Midbrain (tissue), 1 donor: ENCODE measurements around the gene PRDM13.
"Not testable (repeated sequence)": the region's sequence is repeated elsewhere in the genome, so short reads cannot be mapped to it uniquely, and the experiment has no call there.

Experiments
- DNase-seq: peaks from one replicate; lab custom pipeline; 2025; lab: John Stamatoyannopoulos, UW

Gene PRDM13

DNA sequence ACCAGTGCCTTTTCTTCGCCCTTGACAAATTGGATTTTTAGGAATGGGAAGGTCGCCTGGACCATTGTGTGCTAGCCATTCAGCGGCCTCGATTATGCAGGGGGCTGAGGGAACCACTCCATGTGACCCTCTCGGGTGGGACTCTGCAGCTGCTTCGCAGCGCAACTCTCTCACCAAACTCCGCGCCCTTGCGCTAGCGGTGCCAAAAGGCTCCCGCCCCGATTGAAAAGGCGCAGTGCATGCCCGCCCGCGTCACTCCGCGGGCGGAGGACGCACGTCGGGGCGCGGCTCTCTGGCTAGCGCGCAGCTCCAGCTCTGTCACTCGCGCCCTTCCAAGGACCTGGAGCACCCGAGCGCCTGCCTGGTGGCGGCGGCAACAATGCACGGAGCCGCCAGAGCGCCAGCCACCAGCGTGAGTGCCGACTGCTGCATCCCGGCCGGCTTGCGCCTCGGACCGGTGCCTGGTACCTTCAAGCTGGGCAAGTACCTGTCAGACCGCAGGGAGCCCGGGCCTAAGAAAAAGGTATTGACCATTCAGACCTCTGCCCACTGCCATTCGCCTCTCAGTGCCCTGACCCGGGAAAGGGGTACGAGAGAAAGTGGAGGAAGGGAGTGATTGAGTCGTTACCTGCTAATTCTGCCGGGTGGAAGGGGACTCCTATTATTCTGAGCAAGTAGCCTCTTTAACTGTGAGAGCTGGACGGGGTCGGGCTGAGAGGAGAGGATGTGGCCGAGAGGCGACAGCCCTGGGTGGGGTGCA is at the start of gene PRDM13:
TSS of gene PRDM13 (plus strand) at position 178 of the 760 bp plus-strand sequence. CDS start at position 380, 202 bp downstream.
- no peak for DNase-seq

DNA sequence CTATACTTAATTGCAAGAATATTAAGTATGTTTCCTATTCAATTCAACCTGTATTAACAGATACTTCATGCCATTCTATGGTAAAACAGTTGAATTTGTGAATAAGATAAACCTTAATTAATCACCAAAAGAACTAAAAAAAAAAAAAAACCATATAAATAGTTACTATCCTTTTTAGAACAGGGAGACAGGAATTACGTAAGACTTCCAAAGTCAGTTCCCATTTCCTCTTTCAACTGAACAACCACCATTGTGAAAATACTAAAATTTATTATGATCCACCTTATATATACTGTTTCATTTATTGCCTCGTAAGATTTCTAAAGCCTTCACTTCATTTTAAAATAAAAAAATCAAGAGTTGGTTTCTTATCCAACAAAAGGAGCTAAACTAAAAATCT is 47.6 kb upstream of the PRDM13 start:
- no peak for DNase-seq

DNA sequence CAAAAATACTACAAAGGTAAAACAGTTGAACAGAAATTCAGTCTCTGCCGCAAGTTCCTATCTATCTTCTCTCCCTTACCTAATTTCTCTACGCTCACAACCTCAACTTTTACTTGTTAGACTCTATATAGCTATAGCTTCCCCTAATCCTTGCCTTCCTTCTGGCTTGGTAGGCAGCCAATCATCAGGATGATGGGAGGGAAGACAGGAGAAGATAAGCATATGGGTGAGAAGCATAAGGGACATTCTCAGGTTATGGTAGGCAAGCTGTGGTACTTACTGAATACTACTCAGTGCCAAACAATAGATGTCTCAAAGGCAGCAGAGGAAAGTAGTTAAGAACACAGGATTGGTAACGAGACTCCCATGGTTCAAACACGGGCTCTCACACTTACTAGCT is 46.0 kb upstream of the PRDM13 start:
- no peak for DNase-seq

DNA sequence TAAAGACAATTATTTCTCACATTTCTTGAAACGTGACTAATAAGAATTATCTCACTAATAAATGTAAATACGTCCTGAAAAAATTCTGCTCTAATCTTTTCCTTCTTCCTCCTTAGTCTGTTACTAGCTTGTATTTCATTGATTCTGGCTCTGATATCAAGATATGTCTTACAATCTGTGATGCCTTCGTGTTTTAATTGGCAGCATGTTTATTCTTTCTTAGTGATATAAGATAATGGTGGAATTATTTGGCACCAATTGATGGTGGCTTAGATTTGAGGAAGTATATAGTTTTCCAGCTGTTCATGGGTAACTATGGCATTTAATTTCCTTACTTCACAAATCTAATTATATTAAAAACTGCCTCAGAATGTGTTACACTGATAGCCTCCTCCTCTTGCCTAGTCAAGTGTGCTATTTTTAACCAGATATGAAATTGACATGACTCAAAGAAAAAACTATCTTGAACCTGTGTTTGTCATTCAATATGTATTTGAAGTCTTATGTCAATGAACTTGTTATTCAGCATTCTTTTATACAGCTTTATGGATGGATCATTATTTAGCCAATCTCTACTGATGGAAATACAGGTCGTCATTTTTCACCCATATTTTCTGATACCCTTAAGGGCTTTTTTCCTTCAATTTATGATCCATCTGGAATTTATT is 43.4 kb upstream of the PRDM13 start:
- DNase-seq: no peak

DNA sequence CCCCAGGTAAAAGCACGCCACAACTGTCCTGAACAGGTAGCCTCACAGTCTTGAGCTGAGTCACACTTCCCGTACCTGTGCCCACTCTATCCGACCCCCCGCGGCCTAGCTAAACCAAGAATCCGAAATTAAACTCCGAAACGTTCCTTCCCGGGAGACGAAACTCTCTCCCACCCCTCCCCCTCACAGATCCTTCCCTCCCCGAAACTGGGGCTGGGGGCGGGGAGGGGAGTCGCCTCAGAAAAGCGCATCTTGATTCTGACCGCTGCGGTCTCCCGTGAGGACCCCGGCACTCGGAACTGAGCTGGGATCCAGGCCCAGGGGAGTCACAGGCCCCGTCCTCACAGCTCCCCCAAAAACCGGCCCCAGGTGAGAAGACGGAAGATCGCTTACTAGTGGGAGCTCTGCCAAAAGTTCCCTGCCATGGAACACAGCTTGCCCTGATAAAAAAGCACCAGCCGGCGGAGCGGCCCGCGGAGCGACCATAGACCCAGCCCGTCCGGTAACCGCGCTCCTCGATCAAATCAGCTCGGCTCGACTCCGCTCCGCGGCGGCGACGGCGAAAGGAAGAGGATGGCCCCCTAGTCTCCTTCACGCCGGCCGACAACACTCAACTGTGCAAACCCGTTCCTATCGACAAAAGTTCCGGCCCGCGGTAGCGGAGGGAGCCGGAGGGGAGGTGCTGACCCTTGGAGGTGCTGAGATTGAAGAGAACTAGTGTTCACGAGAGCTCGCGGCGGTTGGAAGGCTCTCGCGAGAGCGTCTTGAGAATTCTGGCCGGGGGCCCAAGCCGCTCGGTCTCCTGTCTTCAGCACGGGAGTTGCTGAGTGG is 38.3 kb upstream of the PRDM13 start, which contains the start of gene CCNC:
TSS of gene CCNC (minus strand) at position 558 of the 831 bp plus-strand sequence. CDS start at position 425, 133 bp downstream.
- DNase-seq: peak; percentile 87

DNA sequence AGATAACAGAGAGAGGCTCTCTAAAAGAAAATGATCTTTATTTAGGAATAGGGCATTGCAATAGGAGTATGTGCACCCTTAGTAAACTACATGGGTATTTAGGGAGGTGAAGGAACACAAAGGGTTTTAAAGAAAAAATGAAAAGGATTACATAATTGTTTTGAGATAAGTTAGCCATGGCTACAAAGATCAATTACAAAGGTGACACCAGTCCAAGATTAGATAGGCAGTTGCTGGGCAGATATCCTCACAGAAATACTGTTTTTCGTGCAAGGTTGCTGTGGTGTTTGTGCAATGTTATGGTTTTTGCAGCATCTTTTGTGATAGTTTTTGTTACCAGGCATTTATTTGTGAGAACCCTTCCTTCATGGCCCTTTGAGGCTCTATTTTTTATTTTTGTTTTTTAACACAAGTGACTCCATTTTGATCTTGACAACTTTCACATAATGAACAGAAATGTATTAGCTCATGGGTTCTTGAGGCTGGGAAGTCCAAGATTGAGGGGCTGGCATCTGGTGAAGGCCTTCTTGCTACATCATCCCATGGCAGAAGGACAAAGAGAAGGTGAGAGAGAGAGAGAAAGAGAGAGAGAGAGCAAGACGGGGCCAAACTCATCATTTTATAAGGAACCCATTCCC is 32.5 kb upstream of the PRDM13 start:
- DNase-seq: no peak

DNA sequence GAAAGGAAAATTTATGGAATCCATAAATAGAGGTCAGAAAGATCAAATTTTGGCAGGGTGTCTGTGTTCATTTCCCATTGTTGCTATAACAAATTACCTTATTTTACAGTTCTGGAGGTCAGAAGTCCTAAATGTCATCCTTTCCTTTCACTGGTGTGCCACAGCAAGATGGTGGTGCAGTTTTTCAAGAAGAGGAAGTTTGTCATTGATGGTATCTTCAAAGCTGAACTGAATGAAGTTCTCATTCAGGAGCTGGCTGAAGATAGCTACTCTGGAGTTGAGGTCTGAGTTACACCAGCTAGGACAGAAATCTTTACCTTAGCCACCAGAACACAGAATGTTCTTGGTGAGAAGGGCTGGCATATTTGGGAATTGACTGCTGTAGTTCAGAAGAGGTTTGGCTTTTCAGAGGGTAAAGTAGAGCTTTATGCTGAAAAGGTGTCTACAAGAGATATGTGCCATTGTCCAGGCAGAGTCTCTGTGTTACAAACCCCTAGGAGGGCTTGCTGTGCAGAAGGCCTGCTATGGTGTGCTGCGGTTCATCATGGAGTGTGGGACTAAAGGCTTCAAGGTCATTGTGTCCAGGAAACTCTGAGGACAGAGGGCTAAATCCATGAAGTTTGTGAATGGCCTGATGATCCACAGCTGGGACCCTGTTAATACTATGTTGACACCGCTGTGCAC is 30.9 kb upstream of the PRDM13 start:
- DNase-seq: no peak

DNA sequence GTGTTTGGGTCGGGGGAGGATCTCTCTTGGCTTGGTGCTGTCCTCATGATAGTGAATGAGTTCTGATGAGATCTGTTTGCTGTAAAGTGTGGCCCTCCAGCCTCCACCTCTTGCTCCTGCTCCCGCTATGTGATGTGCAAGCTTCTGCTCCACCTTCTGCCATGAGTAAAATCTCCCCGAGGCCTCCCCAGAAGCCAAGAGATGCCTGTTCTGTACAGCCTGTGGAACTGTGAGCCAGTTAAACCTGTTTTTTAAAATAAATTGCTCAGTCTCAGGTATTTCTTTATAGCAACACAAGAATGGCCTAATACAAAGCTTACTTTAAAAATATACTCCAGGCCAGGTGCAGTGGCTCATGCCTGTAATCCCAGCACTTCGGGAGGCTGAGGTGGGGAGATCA is 26.9 kb upstream of the PRDM13 start:
- DNase-seq: no peak

DNA sequence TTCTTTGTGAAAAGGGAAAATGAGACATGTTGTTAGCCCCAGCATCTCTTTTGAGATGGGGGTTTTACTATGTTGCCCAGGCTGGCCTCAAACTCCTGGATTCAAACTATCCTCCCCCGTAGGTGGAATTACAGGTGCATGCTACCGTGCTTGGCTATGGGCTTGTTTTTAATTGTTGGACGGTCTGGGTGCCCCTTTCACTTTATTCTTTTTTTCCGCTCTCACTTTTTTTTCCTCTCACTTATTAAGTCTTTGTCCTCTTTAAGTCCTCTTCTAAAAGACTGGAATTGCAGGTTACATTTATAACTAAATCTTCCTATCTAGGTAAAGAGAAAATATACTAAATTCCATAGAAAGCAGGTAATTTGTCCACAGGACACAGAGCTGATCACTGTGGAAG is 18.8 kb upstream of the PRDM13 start:
- no peak for DNase-seq

DNA sequence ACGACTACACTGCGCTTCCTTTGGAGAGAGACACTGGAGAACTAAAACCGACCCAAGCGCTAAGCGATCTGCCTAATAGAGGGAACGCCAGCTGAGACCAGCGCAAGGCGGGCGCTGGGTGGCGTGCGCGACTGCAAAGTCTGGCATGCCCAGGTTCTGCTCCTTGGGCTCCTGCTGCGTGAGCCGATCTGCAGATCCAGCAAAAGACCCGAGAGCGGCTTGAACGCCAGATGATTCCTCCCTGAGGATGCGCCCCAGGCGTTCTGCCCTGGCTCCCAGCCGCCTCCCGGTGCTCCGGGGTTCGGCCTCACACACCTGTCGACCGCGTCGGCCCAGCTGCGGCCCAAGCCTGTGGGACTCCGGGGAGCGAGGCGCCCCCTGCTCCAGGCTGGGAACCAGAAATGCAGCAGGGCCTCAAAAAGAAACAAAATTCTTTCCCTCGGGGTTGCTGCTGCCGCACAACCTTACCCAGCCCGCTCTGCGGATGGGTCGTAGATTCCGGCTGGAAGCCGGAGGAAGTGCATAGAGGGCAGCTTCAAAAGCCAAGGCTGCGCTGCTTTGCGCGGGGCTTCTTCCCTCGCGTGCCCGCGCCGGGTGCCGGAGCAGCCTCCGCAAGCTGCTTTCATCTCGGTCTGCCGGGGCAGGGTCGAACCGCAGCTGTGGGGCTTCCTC is 17.9 kb upstream of the PRDM13 start:
- DNase-seq: peak; percentile 36

DNA sequence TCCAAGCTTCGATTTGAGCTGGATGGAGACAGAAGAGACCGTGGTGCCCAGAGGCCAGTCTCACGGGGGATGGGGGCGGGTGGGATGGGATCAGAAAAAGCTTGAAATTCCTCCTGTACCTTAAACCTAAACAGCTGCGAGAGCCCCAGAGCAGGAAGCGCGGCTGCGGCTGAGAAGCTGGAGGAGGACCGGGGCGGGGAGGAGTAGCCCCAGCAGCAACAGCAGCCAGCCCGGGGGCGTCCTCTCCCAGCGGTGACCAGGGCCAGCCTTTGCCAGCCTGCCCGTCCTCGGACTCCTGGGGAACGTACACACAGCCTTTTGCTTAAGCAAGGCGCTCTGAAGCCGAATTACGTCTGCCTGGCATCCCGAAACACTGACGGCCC is 17.4 kb upstream of the PRDM13 start:
- no peak for DNase-seq

DNA sequence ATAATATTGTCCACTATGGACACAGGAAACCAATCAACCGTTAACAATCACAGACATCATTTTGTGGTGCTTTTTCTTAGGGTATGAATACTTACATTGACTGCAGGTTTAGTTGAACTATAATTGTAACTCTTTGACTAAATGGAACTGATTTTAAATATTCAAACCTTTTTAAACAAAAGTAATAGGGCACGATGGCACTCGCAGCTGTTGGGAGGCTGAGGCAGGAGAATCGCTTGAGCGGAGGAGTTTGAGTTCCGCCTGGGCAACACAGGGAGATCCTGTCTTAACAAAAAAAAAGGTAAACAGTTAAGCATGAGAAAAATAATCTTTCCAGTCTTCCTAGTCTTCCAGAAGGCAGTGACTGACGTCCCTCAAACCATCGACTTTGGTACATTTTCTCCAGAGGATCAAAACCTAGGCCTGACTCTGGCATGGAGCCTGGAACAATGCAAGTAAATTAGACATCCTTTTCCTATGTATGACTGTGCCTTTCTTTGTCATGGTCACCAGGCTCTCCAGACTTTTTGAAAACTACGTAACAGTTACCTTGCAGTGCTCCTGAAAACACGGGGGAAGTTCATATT is 16.6 kb upstream of the PRDM13 start:
- DNase-seq: no peak

DNA sequence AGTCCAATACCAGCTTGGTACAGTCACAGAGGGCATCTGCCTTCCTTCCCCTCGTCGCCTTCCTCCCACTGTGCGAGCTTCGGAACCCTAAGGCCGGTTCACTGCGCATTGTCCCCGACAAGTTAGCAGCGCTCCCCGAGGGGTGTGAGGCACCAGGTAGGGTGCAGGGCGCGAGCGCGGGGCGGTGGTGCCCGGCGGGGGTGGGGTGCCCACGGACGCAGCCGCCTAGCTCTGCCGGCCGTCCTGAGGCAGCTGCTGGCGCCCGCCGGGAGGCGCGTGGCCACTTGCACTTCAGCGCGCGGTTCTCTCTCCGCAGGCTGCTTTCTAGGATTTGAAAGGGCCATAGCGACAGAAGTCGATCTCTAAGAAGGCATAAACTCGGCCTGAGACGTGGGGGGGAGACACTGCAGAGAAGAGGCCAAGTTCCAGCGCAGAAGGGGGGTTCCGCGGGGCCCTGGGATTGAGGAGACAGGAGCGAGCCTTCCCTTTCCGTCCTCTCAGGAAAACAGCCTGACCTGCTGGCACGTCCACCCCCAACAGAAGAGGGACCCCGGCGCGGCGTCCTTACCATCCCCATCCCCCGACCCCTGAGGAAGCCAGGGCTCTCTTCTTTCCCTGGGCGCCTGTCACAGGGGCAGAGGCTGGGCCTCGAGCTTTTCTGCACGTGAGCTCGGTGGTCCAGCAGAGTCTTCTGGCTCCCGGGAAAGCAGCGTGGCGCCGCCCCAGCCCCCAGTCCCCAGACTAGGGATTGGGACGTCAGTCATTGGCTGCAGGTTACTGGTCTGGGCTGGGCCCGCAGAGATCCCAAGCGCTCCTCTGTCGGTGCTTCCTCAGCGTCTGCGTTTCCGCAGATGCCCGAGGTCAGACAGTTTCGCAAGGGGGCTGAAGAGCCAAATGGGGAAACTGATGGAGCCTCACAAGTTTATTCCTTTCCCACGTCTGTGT is 15.6 kb upstream of the PRDM13 start:
- no peak for DNase-seq

DNA sequence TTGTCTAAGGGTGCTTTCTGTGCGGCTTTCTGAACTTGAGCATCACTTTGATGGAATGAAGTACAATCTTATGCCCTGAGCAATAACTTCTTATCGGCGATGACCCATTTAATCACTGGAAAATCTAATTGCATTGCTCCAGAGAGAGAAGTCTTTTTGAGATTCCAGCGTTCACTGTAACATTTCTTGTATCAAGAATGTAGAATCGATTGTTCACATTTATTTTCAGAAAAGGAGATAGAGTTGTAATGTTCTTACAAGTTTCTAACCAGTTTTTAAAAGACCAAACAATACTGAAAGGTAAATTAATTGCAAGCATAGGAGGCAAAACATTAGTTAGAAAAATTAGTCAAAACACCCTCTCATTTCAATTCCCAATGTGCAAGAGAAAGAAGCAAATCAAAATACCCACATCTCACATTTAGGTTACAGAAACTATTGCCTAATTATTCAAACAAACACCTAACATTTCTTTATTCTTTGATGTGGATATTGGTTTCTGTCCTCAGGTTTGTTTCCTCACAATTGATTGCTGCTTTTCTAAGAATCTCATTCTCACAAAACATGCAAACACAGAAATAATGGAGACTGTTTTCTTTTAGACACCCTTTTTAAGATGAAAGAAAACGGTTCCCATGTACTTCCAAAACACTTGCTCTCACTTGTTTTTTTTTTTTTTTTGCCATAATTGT is 14.8 kb upstream of the PRDM13 start:
- no peak for DNase-seq

DNA sequence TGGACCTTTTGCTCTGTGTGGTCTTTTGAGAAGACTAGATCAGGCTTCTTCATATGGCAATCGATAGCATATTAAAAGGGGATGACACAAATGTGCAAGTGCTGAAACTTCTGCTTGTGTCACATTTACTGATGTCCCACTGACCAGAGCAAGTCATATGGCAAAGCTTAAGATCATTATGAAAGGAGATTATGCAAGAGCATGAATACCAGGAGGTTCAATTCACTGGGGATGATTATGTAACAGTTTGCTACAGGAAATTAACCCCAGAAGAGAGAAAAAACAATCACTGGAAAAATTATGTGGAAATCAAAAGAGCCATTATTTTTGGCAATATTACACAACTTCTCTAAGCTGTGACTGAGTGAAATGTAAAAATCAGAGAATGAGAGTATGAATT is 13.7 kb upstream of the PRDM13 start:
- no peak for DNase-seq

DNA sequence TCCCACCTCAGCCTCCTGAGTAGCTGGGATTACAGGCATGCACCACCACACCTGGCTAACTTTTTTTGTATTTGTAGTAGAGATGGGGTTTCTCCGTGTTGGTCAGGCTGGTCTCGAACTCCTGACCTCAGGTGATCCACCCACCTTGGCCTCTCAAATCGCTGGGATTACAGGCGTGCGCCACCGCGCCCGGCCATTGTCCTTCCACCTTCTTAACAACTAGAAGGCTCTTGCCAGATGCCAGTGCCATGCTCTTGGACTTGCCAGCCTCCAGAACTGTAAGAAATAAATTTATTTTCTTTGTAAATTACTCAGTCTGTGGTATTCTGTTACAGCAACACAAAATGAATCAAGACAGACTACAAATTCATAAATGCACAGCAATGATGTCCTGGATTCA is 11.9 kb upstream of the PRDM13 start:
- DNase-seq: not testable (repeated sequence)

DNA sequence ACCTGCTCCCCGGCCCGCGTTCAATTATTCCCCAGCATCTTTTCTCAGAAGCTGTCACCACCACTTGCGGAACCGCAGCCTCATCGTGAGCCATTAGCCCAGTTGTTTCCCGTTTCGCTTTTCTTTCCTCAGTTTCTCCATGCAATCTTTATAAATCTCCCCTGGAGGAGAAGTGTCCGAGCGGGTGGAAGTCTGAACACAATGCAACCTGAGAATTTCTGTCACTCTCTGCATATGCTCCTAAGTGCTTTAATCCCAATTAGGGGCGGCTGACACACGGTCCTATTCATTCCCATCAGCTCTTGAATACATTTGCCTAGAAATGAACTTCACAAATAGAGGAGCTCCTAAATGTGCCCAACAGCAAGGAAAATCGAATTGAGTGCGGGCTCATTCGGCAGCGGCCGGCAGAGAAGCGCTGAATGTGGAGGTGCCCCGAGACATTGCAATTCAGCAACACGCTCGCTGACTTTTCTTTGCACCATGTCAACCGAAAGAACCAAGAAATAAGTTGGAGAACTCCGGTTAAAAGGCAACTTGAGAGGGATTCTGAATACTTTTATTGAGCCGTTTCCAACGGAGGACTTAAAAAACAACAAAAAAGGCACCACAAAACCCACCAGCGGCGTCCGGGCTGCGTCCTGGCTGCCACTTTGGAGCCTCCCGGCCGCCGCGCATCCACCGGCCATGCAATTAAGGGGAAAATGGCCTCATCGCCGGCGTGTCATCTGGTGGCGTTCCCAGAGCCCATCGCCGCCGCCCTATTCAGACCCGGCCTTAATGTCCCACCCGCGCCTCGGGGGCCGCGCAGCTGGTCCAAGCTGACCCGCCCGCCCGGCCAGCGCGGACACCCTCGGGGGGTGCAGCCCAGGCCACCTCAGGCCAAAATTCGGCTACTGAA is 3.9 kb upstream of the PRDM13 start:
- no peak for DNase-seq
